GM12878 (cell line): ENCODE data around the gene HNMT. TPM values are rescaled to one million over a fixed set of nuclear protein-coding genes. Genes with fewer than 3 reads are reported as not detected.

Experiments used
- ATAC-seq: fragments of 200-7000 bp; cut with Tn5 transposase; 3 replicates; pipeline ENCODE4 v1.9.1; 2020; ENCODE audit warnings: mild to moderate bottlenecking, moderate library complexity
- BruUV-seq: library from RNA; stranded (reverse); fragments of 400-500 nt; replicated peaks from 2 replicates; lab custom pipeline; 2021; lab: Mats Ljungman, UMichigan
- CTCF ChIA-PET: fragments of 300-600 bp; sonication (Branson Sonifier 250); formaldehyde crosslinking; extraction: SDS; loops from one replicate; lab custom pipeline; 2021; ENCODE audit warnings: inconsistent platforms; lab: Yijun Ruan, JAX
- POLR2A ChIA-PET: fragments of 350-600 bp; formaldehyde crosslinking; extraction: SDS; loops from one replicate; lab custom pipeline; 2021; ENCODE audit warnings: inconsistent platforms; lab: Charles Lee
- RAD21 ChIA-PET: fragments of 300-600 bp; sonication (Branson Sonifier 250); formaldehyde crosslinking; loops from one replicate; lab custom pipeline; 2023; ENCODE audit warnings: antibody characterized with exemption; ENCODE audit not compliant: unreplicated experiment; lab: Charles Lee
- SMC1A ChIA-PET: fragments of 300-600 bp; sonication (Branson Sonifier 250); formaldehyde crosslinking; loops from one replicate; lab custom pipeline; 2023; ENCODE audit not compliant: unreplicated experiment, uncharacterized antibody; lab: Charles Lee
- DNase-seq: peaks from one replicate; pipeline ENCODE4 v3.0.0-alpha.2; 2011; ENCODE audit warnings: low read depth, low spot score
- FAIRE-seq: peaks from 3 replicates; lab custom pipeline; 2011; peaks lifted over from hg19 to GRCh38; lab: Jason Lieb, UNC
- H2AFZ ChIP-seq: 2 replicates; pipeline ENCODE4 v1.6.0; 2011; ENCODE audit warnings: low read depth, low read length, control low read depth; ENCODE audit not compliant: control insufficient read depth
- H3K27ac ChIP-seq: 2 replicates; pipeline ENCODE4 v1.5.1; 2011; ENCODE audit warnings: control low read depth; ENCODE audit not compliant: control insufficient read depth, insufficient read depth
- H3K27me3 ChIP-seq, 2 experiments: replicated peaks in 1 of 2; 2 replicates each; pipeline versions ENCODE4 v1.6.0 to v1.6.1; 2011; ENCODE audit warnings: low read length in 1 of 2; ENCODE audit not compliant: control insufficient read depth in 2 of 2, insufficient read depth in 2 of 2
- H3K36me3 ChIP-seq, 2 experiments: 2 replicates each; pipeline ENCODE4 v1.5.1; 2011; ENCODE audit warnings: low read length in 1 of 2; ENCODE audit not compliant: control insufficient read depth in 2 of 2, insufficient read depth in 2 of 2
- H3K4me1 ChIP-seq: 2 replicates; pipeline ENCODE4 v1.6.1; 2011; ENCODE audit warnings: mild to moderate bottlenecking, low read length, moderate library complexity, mixed read lengths; ENCODE audit not compliant: control insufficient read depth, insufficient read depth
- H3K4me2 ChIP-seq: 2 replicates; pipeline ENCODE4 v1.6.0; 2011; ENCODE audit warnings: control low read depth; ENCODE audit not compliant: control insufficient read depth, insufficient read depth
- H3K4me3 ChIP-seq: fragments of 200-600 bp; sonication (generic); 2 replicates; pipeline ENCODE4 v1.5.1; 2016
- H3K79me2 ChIP-seq: 2 replicates; pipeline ENCODE4 v1.6.0; 2011; ENCODE audit warnings: low read length; ENCODE audit not compliant: control insufficient read depth, insufficient read depth
- H3K9ac ChIP-seq: 2 replicates; pipeline ENCODE4 v1.8.0; 2011; ENCODE audit warnings: low read length, control low read depth, mixed read lengths; ENCODE audit not compliant: control insufficient read depth, insufficient read depth
- H3K9me3 ChIP-seq: replicated peaks from 3 replicates; pipeline ENCODE4 v1.5.1; 2011; ENCODE audit warnings: mild to moderate bottlenecking, low read length; ENCODE audit not compliant: control insufficient read depth, insufficient read depth
- H4K20me1 ChIP-seq: 2 replicates; pipeline ENCODE4 v1.6.0; 2011; ENCODE audit not compliant: control insufficient read depth, insufficient read depth
- BHLHE40 ChIP-seq, 2 experiments: fragments of 450-650 bp in 1 of 2; IDR thresholded peaks; 2 replicates each; pipeline ENCODE4 v1.6.1; 2011 to 2017; ENCODE audit warnings: low read depth in 2 of 2, borderline replicate concordance in 1 of 2, improper control_type of control experiment in 1 of 2, low read length in 1 of 2, mild to moderate bottlenecking in 1 of 2
- EP300 ChIP-seq, 2 experiments: fragments of 150-350 bp in 1 of 2; IDR thresholded peaks; 2 replicates each; pipeline ENCODE4 v1.6.1; 2011 to 2012; ENCODE audit warnings: low read depth in 2 of 2, low read length in 2 of 2, borderline replicate concordance in 1 of 2, improper control_type of control experiment in 1 of 2, inconsistent platforms in 1 of 2; ENCODE audit not compliant: control insufficient read depth in 1 of 2
- MYC ChIP-seq: IDR thresholded peaks from 2 replicates; pipeline ENCODE4 v1.6.1; 2011; ENCODE audit warnings: mild to moderate bottlenecking, low read length, moderate library complexity, inconsistent platforms; ENCODE audit not compliant: insufficient read depth, insufficient replicate concordance, insufficient read length, severe bottlenecking
- PAX5 ChIP-seq: IDR thresholded peaks from 2 replicates; pipeline ENCODE4 v1.6.1; 2011; ENCODE audit warnings: low read depth, low read length, borderline replicate concordance
- PML ChIP-seq: IDR thresholded peaks from 2 replicates; pipeline ENCODE4 v1.6.1; 2012; ENCODE audit warnings: low read length, inconsistent platforms
- YBX1 ChIP-seq: fragments of 450-650 bp; IDR thresholded peaks from 2 replicates; pipeline ENCODE4 v1.6.1; 2016; ENCODE audit warnings: antibody characterized with exemption
- WGBS: methylation state at CpG from one replicate; pipeline ENCODE4 v1.1.6; 2016; ENCODE audit warnings: low lambda C conversion rate; ENCODE audit not compliant: insufficient replicate concordance, insufficient coverage; ENCODE audit errors: missing lambda C conversion rate; 5-methylcytosine and 5-hydroxymethylcytosine counted together
- in situ Hi-C: fragments of 300-500 bp; cut with MboI; formaldehyde crosslinking; loops from 9 replicates; pipeline ENCODE4 v1.14.3; 2018; ENCODE audit warnings: mixed read lengths
- intact Hi-C: fragments of 100-400 bp; cut with micrococcal nuclease; formaldehyde crosslinking; loops from one replicate; pipeline ENCODE4 v1.14.2; 2022; ENCODE audit not compliant: unreplicated experiment
- polyA plus RNA-seq, 11 experiments: library from polyadenylated mRNA; depleted of rRNA in 4 of 11; unstranded in 6 of 11; stranded (reverse) in 5 of 11; fragments of >200 nt; fragmentation: Nextera tagmentation in 4 of 11; fragmentation: Illumina TruSeq in 1 of 11; extraction: Ambion mirVana in 4 of 11; extraction: Trizol in 1 of 11; gene quantifications; 1 replicate in 1 of 11; 2 replicates in 10 of 11; pipeline versions ENCODE4 v1.2.1 to v1.2.3, GENCODE V29; 2011 to 2016; ENCODE audit warnings: inconsistent platforms in 2 of 11, missing spikeins in 2 of 11, low read depth in 1 of 11
- total RNA-seq, 4 experiments: library from RNA; depleted of rRNA in 3 of 4; stranded (reverse); fragments of >200 nt in 3 of 4; fragmentation: Illumina TruSeq in 1 of 4; extraction: Trizol in 1 of 4; gene quantifications; 2 replicates each; pipeline versions ENCODE4 v1.2.1 to v1.2.3, GENCODE V29; 2013 to 2021
- TF ChIP-seq, protein P1 (sequence below): fragments of 450-650 bp; IDR thresholded peaks from 2 replicates; pipeline ENCODE4 v1.6.1; 2017; ENCODE audit warnings: mild to moderate bottlenecking
- TF ChIP-seq, protein P2 (sequence below): IDR thresholded peaks from 2 replicates; pipeline ENCODE4 v1.6.1; 2011; ENCODE audit warnings: low read depth, low read length, improper control_type of control experiment, borderline replicate concordance
- TF ChIP-seq, protein P3 (sequence below): fragments of 450-650 bp; IDR thresholded peaks from 2 replicates; pipeline ENCODE4 v1.6.1; 2017; ENCODE audit warnings: low read depth, mild to moderate bottlenecking, moderate library complexity
- TF ChIP-seq, protein P4 (sequence below): IDR thresholded peaks from 2 replicates; pipeline ENCODE4 v1.6.1; 2011; ENCODE audit warnings: borderline replicate concordance, low read depth, mild to moderate bottlenecking, moderate library complexity, mixed read lengths, low read length; ENCODE audit not compliant: insufficient read depth; ENCODE audit errors: extremely low read length
- TF ChIP-seq, protein P5 (sequence below): fragments of 150-350 bp; IDR thresholded peaks from 2 replicates; pipeline ENCODE4 v1.6.1; 2014; ENCODE audit warnings: mild to moderate bottlenecking, low read depth, low read length

The HNMT gene
- total and polyA plus RNA-seq, 10 of the 15 experiments (the other 5 are each of a cell fraction or from before 2014, with no cell fraction given): not detected

DNA sequence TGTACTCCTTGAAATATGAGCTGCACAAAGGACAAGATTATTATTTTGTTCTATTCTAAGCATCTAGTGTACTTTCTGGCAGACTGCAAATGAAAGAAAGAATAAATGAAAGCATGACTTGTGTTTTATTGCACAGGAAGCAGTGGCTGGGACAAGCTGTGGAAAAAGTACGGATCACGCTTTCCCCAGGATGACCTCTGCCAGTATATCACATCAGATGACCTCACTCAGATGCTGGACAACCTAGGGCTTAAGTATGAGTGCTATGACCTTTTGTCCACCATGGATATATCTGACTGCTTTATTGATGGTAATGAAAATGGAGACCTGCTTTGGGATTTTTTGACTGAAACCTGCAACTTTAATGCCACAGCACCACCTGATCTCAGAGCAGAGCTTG is 49.4 kb downstream of the HNMT start (continued):
- TF ChIP-seq, protein P1, sequence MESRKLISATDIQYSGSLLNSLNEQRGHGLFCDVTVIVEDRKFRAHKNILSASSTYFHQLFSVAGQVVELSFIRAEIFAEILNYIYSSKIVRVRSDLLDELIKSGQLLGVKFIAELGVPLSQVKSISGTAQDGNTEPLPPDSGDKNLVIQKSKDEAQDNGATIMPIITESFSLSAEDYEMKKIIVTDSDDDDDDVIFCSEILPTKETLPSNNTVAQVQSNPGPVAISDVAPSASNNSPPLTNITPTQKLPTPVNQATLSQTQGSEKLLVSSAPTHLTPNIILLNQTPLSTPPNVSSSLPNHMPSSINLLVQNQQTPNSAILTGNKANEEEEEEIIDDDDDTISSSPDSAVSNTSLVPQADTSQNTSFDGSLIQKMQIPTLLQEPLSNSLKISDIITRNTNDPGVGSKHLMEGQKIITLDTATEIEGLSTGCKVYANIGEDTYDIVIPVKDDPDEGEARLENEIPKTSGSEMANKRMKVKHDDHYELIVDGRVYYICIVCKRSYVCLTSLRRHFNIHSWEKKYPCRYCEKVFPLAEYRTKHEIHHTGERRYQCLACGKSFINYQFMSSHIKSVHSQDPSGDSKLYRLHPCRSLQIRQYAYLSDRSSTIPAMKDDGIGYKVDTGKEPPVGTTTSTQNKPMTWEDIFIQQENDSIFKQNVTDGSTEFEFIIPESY: no peak

DNA sequence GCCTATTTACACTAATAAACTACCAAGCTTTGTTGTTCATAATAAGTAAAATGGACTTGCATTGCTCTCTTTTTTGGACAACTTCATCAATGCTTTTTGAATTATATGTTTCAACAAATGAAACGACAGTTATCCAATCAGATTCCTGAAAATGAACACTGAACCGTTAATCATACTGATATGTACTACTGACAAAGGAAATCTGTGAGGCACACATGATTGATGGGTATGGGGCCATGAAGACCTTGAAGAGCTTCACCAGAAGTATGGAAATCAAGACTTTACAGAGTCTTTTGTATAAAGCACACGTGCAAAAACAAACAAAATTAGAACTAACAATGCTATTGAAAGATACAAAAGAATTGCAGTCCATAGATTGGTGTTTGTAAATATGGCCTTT is 51.2 kb downstream of the HNMT start:
- no peak for FAIRE-seq
- WGBS: 1% methylated on average over 3 of the region's 3 CpGs
- Histone ChIP-seq H3K9ac (no peak overlapping the region), H2AFZ (no peak overlapping the region), H3K4me1 (no peaks in the 10 kb centered on the region), H3K4me3 (no peak overlapping the region), H3K27me3 (no peaks in the 10 kb centered on the region), H3K79me2 (no peaks in the 10 kb centered on the region), H3K9me3 (no peaks in the 10 kb centered on the region), H3K36me3 (no peaks in the 10 kb centered on the region), H3K4me2 (no peak overlapping the region), H4K20me1 (no peaks in the 10 kb centered on the region), H3K27ac (no peak overlapping the region)
- intact Hi-C loops: no loop called here
- DNase-seq: no peak
- no TSS peak for BruUV-seq
- ATAC-seq: no peak
- SMC1A ChIA-PET: no interaction called here
- in situ Hi-C loops: no loop called here
- TF ChIP-seq BHLHE40 (IDR thresholded peaks at IDR 0.05; ENCODE audit: borderline replicate concordance in 1 of 2, low read depth in 2 of 2, low read length in 1 of 2) (no peak), EP300 (IDR thresholded peaks at IDR 0.05; ENCODE audit: borderline replicate concordance in 1 of 2, control insufficient read depth in 1 of 2, low read depth in 2 of 2, low read length in 2 of 2) (no peak), PML (no peak), YBX1 (no peak), PAX5 (no peak), MYC (no peak)
- TF ChIP-seq, protein P1: no peak
- TF ChIP-seq, protein P2, sequence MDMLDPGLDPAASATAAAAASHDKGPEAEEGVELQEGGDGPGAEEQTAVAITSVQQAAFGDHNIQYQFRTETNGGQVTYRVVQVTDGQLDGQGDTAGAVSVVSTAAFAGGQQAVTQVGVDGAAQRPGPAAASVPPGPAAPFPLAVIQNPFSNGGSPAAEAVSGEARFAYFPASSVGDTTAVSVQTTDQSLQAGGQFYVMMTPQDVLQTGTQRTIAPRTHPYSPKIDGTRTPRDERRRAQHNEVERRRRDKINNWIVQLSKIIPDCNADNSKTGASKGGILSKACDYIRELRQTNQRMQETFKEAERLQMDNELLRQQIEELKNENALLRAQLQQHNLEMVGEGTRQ: no peak
- TF ChIP-seq, protein P3, sequence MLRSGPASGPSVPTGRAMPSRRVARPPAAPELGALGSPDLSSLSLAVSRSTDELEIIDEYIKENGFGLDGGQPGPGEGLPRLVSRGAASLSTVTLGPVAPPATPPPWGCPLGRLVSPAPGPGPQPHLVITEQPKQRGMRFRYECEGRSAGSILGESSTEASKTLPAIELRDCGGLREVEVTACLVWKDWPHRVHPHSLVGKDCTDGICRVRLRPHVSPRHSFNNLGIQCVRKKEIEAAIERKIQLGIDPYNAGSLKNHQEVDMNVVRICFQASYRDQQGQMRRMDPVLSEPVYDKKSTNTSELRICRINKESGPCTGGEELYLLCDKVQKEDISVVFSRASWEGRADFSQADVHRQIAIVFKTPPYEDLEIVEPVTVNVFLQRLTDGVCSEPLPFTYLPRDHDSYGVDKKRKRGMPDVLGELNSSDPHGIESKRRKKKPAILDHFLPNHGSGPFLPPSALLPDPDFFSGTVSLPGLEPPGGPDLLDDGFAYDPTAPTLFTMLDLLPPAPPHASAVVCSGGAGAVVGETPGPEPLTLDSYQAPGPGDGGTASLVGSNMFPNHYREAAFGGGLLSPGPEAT: no peak
- TF ChIP-seq, protein P4, sequence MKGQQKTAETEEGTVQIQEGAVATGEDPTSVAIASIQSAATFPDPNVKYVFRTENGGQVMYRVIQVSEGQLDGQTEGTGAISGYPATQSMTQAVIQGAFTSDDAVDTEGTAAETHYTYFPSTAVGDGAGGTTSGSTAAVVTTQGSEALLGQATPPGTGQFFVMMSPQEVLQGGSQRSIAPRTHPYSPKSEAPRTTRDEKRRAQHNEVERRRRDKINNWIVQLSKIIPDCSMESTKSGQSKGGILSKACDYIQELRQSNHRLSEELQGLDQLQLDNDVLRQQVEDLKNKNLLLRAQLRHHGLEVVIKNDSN: no peak
- TF ChIP-seq, protein P5, sequence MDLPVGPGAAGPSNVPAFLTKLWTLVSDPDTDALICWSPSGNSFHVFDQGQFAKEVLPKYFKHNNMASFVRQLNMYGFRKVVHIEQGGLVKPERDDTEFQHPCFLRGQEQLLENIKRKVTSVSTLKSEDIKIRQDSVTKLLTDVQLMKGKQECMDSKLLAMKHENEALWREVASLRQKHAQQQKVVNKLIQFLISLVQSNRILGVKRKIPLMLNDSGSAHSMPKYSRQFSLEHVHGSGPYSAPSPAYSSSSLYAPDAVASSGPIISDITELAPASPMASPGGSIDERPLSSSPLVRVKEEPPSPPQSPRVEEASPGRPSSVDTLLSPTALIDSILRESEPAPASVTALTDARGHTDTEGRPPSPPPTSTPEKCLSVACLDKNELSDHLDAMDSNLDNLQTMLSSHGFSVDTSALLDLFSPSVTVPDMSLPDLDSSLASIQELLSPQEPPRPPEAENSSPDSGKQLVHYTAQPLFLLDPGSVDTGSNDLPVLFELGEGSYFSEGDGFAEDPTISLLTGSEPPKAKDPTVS: no peak
- POLR2A ChIA-PET: no interaction called here
- CTCF ChIA-PET: no interaction called here
- RAD21 ChIA-PET: interaction anchor here (1.2 kb wide), 1 partner anchor 420 kb away, joined by 3 read pairs; no protein-coding TSS in a partner anchor
